Common myeloid progenitor, CD34-positive (primary cell): ENCODE results near the gene ZIC1.

Source experiments
- CTCF ChIA-PET: fragments of 350-600 bp; sonication (Branson Sonifier 250); formaldehyde crosslinking; loops from one replicate; lab custom pipeline; 2021; ENCODE audit warnings: antibody characterized with exemption; lab: Charles Lee
- POLR2A ChIA-PET: fragments of 350-600 bp; sonication (Branson Sonifier 250); formaldehyde crosslinking; loops from one replicate; lab custom pipeline; 2021; ENCODE audit warnings: antibody characterized with exemption; lab: Charles Lee
- DNase-seq, 3 donors: peaks; one replicate each; pipeline versions ENCODE4 v3.0.0 to v3.0.0-alpha.2; 2013
- H3K27ac ChIP-seq, 2 experiments: 1 replicate in 1 of 2; 2 replicates in 1 of 2; pipeline ENCODE4 v1.7.0; 2013; ENCODE audit warnings: inconsistent platforms in 2 of 2, low read length in 2 of 2, mild to moderate bottlenecking in 2 of 2, low read depth in 1 of 2, moderate library complexity in 1 of 2; ENCODE audit not compliant: severe bottlenecking in 2 of 2, insufficient read depth in 1 of 2, poor library complexity in 1 of 2
- H3K27me3 ChIP-seq, 5 experiments: replicated peaks in 2 of 5; 1 replicate in 3 of 5; 2 replicates in 2 of 5; pipeline versions ENCODE4 v1.6.1 to v1.7.0; 2013; ENCODE audit warnings: low read length in 4 of 5, mild to moderate bottlenecking in 2 of 5, moderate library complexity in 2 of 5, inconsistent platforms in 1 of 5; ENCODE audit not compliant: insufficient read depth in 5 of 5, control insufficient read depth in 4 of 5
- H3K36me3 ChIP-seq, 4 experiments: 1 replicate in 2 of 4; 2 replicates in 2 of 4; pipeline versions ENCODE4 v1.6.1 to v1.7.0; 2013; ENCODE audit warnings: low read length in 3 of 4, control low read depth in 1 of 4, mild to moderate bottlenecking in 1 of 4; ENCODE audit not compliant: control insufficient read depth in 4 of 4, insufficient read depth in 4 of 4
- H3K4me1 ChIP-seq, 4 experiments: 1 replicate in 3 of 4; 2 replicates in 1 of 4; pipeline versions ENCODE4 v1.6.1 to v1.7.1; 2013; ENCODE audit warnings: low read length in 3 of 4, mild to moderate bottlenecking in 3 of 4, control low read depth in 1 of 4, inconsistent platforms in 1 of 4, moderate library complexity in 1 of 4; ENCODE audit not compliant: control insufficient read depth in 4 of 4, insufficient read depth in 4 of 4; ENCODE audit errors: control extremely low read depth in 1 of 4
- H3K4me3 ChIP-seq, 7 experiments: 1 replicate in 4 of 7; 2 replicates in 3 of 7; pipeline versions ENCODE4 v1.5.1 to v1.7.0; 2013; ENCODE audit warnings: mild to moderate bottlenecking in 7 of 7, low read length in 6 of 7, moderate library complexity in 6 of 7, inconsistent platforms in 2 of 7, low read depth in 2 of 7, control low read depth in 1 of 7; ENCODE audit not compliant: insufficient read depth in 4 of 7, control insufficient read depth in 1 of 7; ENCODE audit errors: extremely low read depth in 1 of 7
- H3K9me3 ChIP-seq, 5 experiments: 1 replicate in 4 of 5; 2 replicates in 1 of 5; pipeline versions ENCODE4 v1.6.1 to v1.7.1; 2013; ENCODE audit warnings: low read length in 4 of 5, mild to moderate bottlenecking in 2 of 5, inconsistent platforms in 1 of 5, low read depth in 1 of 5, moderate library complexity in 1 of 5; ENCODE audit not compliant: control insufficient read depth in 4 of 5, insufficient read depth in 2 of 5; ENCODE audit errors: control extremely low read depth in 1 of 5
- WGBS: methylation state at CpG from one replicate; pipeline ENCODE4 v1.1.5; 2013; ENCODE audit not compliant: insufficient coverage; 5-methylcytosine and 5-hydroxymethylcytosine counted together

Gene ZIC1

GRCh38 chr3:147365196-147366115 is 43.7 kb upstream of the ZIC1 start:
- POLR2A ChIA-PET, result no interaction called here

DNA sequence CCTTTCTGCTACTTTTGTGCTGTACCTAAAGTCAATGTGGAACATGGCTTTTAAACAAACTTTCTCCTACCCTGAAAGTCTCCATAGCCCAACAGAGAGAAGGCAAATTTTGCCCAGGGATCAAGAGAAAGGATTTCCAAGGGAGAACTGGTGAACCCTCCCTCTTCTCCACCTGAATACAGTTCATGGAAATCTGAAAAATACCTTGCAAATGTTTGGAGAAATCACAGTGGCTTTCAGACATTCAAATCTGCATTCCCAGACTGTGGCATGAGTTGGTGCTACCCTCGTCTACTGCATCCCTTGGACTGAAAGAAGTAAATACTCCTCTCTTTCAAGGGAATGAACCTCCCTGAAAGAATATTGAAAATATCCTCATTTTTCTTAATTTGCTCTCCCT is 41.5 kb upstream of the ZIC1 start:
- Histone ChIP-seq H3K9me3 (peaks cover 0 to 9% (median 0%) of the 10 kb centered on the region in 5 experiments), H3K4me3 (no peak overlapping the region), H3K4me1 (no peaks in the 10 kb centered on the region), H3K27me3 (peaks cover 15 to 89% (median 56%) of the 10 kb centered on the region in 5 experiments), H3K36me3 (no peaks in the 10 kb centered on the region), H3K27ac (no peak overlapping the region)
- POLR2A ChIA-PET, result no interaction called here
- DNase-seq, result no peak
- WGBS, result 0% methylated on average over 1 of the region's 1 CpG
- CTCF ChIA-PET, result no interaction called here

More at GRCh38 chr3:147365196-147366115, 43.7 kb upstream of the ZIC1 start:
- Histone ChIP-seq H3K4me3 (no peak overlapping the region), H3K27me3 (peaks cover 12 to 86% (median 48%) of the 10 kb centered on the region in 5 experiments), H3K4me1 (no peaks in the 10 kb centered on the region), H3K27ac (no peak overlapping the region), H3K9me3 (peaks cover 0 to 6% (median 0%) of the 10 kb centered on the region in 5 experiments), H3K36me3 (no peaks in the 10 kb centered on the region)
- WGBS, result 72% methylated on average over 4 of the region's 6 CpGs
- CTCF ChIA-PET, result no interaction called here
- no peak for DNase-seq

DNA sequence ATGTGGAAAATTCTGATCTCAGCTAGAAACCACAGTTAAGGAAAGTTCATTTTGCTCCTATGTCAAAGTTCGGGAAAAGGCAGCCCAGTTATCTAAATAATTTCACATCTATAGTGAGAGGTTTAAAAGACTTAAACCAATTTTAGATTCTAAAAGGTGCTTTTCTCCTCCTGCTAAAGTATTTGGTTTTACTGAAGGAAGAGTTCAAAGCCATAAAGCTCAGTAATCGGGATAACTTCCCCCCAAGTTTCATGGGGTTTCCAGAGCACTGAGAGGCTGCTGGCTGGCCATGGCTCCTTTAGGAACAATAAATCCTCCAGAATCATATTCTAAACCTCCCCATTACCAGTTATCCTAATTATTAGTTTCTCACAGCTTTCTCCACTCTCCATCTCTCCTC is 41.0 kb upstream of the ZIC1 start:
- CTCF ChIA-PET, result no interaction called here
- Histone ChIP-seq H3K4me1 (no peaks in the 10 kb centered on the region), H3K36me3 (no peaks in the 10 kb centered on the region), H3K27me3 (peaks cover 15 to 94% (median 58%) of the 10 kb centered on the region in 5 experiments), H3K9me3 (peaks cover 0 to 9% (median under 1%) of the 10 kb centered on the region in 5 experiments), H3K27ac (no peak overlapping the region), H3K4me3 (no peak overlapping the region)
- POLR2A ChIA-PET, result no interaction called here
- DNase-seq, result no peak
- WGBS, result 0% methylated on average over 1 of the region's 2 CpGs

DNA sequence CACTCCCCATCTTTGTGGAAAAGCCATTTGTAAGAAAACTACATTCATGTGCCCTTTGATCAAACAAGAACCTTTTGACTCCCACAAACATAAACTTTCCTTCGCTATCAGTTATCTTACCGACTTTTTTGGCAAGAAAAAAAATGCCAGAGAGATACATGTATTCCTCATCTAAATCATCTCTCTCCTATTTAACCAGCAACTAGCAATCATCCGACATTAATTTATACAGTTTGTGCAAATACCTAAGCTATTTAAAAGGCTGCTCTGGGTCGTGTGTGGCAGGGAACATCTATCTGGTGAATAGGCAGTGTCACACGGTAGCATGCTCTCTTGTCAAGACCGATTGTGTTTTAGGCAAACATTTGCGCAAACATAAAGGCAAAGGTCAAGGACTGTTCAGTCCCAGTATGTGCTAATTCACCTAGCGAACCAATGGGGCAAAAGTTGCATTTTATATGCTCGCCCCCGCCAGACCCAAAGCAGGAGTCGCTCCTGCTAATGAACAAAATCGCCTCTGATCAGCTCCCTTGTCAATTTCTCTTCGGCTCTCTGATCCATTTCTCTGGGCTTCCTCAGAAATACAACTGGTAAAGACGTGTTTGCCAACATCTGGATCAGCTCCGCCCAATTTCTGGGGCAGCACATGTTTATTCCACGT is 40.5 kb upstream of the ZIC1 start:
- CTCF ChIA-PET, result no interaction called here
- peaks cover 0 to 9% (median 1%) of the 10 kb centered on the region in 5 experiments for H3K9me3 ChIP-seq
- 5% methylated on average over 13 of the region's 16 CpGs for WGBS
- H3K36me3 ChIP-seq, result no peaks in the 10 kb centered on the region
- no peaks in the 10 kb centered on the region for H3K4me1 ChIP-seq
- DNase-seq, result no peak
- no peak overlapping the region for H3K4me3 ChIP-seq
- H3K27me3 ChIP-seq, result peaks cover 16 to 95% (median 60%) of the 10 kb centered on the region in 5 experiments
- H3K27ac ChIP-seq, result no peak overlapping the region
- POLR2A ChIA-PET, result no interaction called here

- Histone ChIP-seq H3K9me3 (peaks cover 0 to 9% (median 1%) of the 10 kb centered on the region in 5 experiments), H3K4me1 (no peaks in the 10 kb centered on the region), H3K4me3 (no peak overlapping the region), H3K36me3 (no peaks in the 10 kb centered on the region), H3K27me3 (peaks cover 19 to 95% (median 62%) of the 10 kb centered on the region in 5 experiments), H3K27ac (no peak overlapping the region)
- POLR2A ChIA-PET, result no interaction called here
- DNase-seq, result no peak
- 9% methylated on average over 6 of the region's 13 CpGs for WGBS
- CTCF ChIA-PET, result no interaction called here
Observed at GRCh38 chr3:147369231-147369630, 39.9 kb upstream of the ZIC1 start.

- Histone ChIP-seq H3K4me3 (no peak overlapping the region), H3K9me3 (peaks cover 0 to 9% (median 1%) of the 10 kb centered on the region in 5 experiments), H3K4me1 (no peaks in the 10 kb centered on the region), H3K36me3 (no peaks in the 10 kb centered on the region), H3K27me3 (peaks cover 19 to 95% (median 67%) of the 10 kb centered on the region in 5 experiments), H3K27ac (no peak overlapping the region)
- WGBS, result 8% methylated on average over 13 of the region's 18 CpGs
- CTCF ChIA-PET, result no interaction called here
- no peak for DNase-seq
- POLR2A ChIA-PET, result no interaction called here
Observed at GRCh38 chr3:147369661-147370123, 39.5 kb upstream of the ZIC1 start.
